ENCODE measurements around the gene TASP1. TPM values are rescaled to one million over a fixed set of nuclear protein-coding genes. Genes with fewer than 3 reads are reported as not detected.

The TASP1 gene
- total and polyA plus RNA-seq, 8 donors: 2.9 to 33.8 (median 6.9) TPM

- peaks cover 0 to 8% (median 0%) of the 10 kb centered on the region in 4 donors for H3K4me1 ChIP-seq
These were observed 220.2 kb downstream of the TASP1 start for GRCh38 chr20:13418263-13419229.

GRCh38 chr20:13416531-13416930 is 222.2 kb downstream of the TASP1 start:
- no peak for DNase-seq
- 85 to 97% (median 94%) methylated on average over 3 of the region's 3 CpGs for WGBS, 5 donors
- Histone ChIP-seq H3K27ac (no peak overlapping the region), H3K9me3 (no peaks in the 10 kb centered on the region), H3K36me3 (peaks cover 0 to 13% (median 8%) of the 10 kb centered on the region in 4 donors), H3K27me3 (no peaks in the 10 kb centered on the region), H3K4me3 (no peak overlapping the region), H3K4me1 (peaks cover 0 to 16% (median 4%) of the 10 kb centered on the region in 4 donors)
- TF ChIP-seq CTCF (IDR thresholded peaks at IDR 0.05) (no peak), POLR2AphosphoS5 (IDR thresholded peaks at IDR 0.05) (no peak), POLR2A (IDR thresholded peaks at IDR 0.05) (no peak), EP300 (IDR thresholded peaks at IDR 0.05) (no peak)
- intact Hi-C loops (cut with DNase I; ENCODE audit: low total_unique reads): no loop called here

More at GRCh38 chr20:13418263-13419229, 220.2 kb downstream of the TASP1 start:
- no peak overlapping the region for H3K4me3 ChIP-seq
- H3K36me3 ChIP-seq: peaks cover 0 to 13% (median 8%) of the 10 kb centered on the region in 4 donors
- no peaks in the 10 kb centered on the region for H3K27me3 ChIP-seq
- DNase-seq: no peak
- intact Hi-C loops (cut with DNase I; ENCODE audit: low total_unique reads): no loop called here
- no peak for TF ChIP-seq EP300 (IDR thresholded peaks at IDR 0.05)
- no peak for TF ChIP-seq POLR2AphosphoS5 (IDR thresholded peaks at IDR 0.05)
- no peak for TF ChIP-seq POLR2A (IDR thresholded peaks at IDR 0.05)
- TF ChIP-seq CTCF (IDR thresholded peaks at IDR 0.05): no peak
- no peak overlapping the region for H3K27ac ChIP-seq
- H3K9me3 ChIP-seq: no peaks in the 10 kb centered on the region

GRCh38 chr20:13412806-13413445 is 225.8 kb downstream of the TASP1 start:
- H3K4me3 ChIP-seq: no peak overlapping the region
- peaks cover 0 to 13% (median 8%) of the 10 kb centered on the region in 4 donors for H3K36me3 ChIP-seq
- TF ChIP-seq POLR2A (IDR thresholded peaks at IDR 0.05) (no peak), EP300 (IDR thresholded peaks at IDR 0.05) (no peak), CTCF (IDR thresholded peaks at IDR 0.05) (no peak), POLR2AphosphoS5 (IDR thresholded peaks at IDR 0.05) (no peak)
- no peak overlapping the region for H3K27ac ChIP-seq
- no peaks in the 10 kb centered on the region for H3K9me3 ChIP-seq
- WGBS, 5 donors: 49 to 67% (median 61%) methylated on average over 3 of the region's 3 CpGs
- H3K4me1 ChIP-seq: peaks cover 0 to 15% (median 4%) of the 10 kb centered on the region in 4 donors
- intact Hi-C loops (cut with DNase I; ENCODE audit: low total_unique reads): no loop called here
- no peak for DNase-seq
- no peaks in the 10 kb centered on the region for H3K27me3 ChIP-seq

- H3K4me3 ChIP-seq: no peak overlapping the region
- no peaks in the 10 kb centered on the region for H3K36me3 ChIP-seq
- TF ChIP-seq POLR2AphosphoS5 (IDR thresholded peaks at IDR 0.05): no peak
- no peak for TF ChIP-seq EP300 (IDR thresholded peaks at IDR 0.05)
- TF ChIP-seq CTCF (IDR thresholded peaks at IDR 0.05): no peak
- TF ChIP-seq POLR2A (IDR thresholded peaks at IDR 0.05): no peak
- H3K4me1 ChIP-seq: no peaks in the 10 kb centered on the region
- H3K27ac ChIP-seq: no peak overlapping the region
- no peaks in the 10 kb centered on the region for H3K9me3 ChIP-seq
- no peak for DNase-seq
- H3K27me3 ChIP-seq: no peaks in the 10 kb centered on the region
- 82 to 98% (median 92%) methylated on average over 4 of the region's 4 CpGs for WGBS, 5 donors
- intact Hi-C loops (cut with DNase I; ENCODE audit: low total_unique reads): no loop called here
These were observed 234.4 kb downstream of the TASP1 start for GRCh38 chr20:13404293-13404692.
